HG03103 (cell line): Measurements from ENCODE around the gene TTC23.
A peak's percentile ranks its signal among the peaks of the same experiment; 100 is the strongest.

Experiments
- ATAC-seq: cut with Tn5 transposase; IDR thresholded peaks from one replicate; pipeline ENCODE4 v1.9.1; 2021; ENCODE audit warnings: low read depth; ENCODE audit not compliant: unreplicated experiment

Gene TTC23

DNA sequence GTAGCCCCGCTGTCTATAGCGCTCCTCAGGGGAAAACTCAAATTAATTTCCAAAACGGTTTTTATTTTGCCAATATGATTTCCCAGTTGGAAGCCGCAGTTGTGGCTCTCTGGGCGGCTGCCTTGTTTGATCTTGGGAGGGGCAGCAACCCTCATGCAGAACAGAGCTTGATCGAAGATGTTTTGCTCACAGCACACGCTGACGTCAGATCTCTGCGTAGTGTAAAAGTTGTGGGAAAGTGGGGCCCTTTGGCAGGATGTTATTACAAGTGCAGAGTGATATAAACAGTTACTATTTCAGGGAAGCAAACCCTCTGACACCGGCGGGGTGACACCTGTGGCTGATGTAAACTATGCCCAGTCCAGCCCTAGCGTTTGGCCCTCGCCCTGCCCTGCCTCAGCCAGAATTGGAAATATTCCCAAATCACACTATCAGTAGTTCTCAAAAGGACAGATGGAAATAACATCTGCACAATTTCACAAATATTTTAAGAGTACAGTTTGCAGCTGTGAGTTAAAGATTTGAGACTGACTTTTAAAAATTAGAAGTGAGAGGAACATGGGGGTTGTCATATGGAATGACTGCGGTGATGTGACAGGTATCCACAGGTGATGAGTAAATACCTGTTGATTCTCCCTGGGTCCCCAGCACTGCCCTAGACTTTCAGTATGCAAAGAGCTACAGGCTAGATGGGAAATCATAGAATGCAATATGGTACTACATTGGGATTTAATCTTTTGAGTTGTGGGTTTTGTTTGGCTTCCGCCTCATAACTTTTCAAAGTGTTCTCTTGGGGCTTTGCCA lies 142.8 kb downstream of the TTC23 start:
- ATAC-seq = no peak

DNA sequence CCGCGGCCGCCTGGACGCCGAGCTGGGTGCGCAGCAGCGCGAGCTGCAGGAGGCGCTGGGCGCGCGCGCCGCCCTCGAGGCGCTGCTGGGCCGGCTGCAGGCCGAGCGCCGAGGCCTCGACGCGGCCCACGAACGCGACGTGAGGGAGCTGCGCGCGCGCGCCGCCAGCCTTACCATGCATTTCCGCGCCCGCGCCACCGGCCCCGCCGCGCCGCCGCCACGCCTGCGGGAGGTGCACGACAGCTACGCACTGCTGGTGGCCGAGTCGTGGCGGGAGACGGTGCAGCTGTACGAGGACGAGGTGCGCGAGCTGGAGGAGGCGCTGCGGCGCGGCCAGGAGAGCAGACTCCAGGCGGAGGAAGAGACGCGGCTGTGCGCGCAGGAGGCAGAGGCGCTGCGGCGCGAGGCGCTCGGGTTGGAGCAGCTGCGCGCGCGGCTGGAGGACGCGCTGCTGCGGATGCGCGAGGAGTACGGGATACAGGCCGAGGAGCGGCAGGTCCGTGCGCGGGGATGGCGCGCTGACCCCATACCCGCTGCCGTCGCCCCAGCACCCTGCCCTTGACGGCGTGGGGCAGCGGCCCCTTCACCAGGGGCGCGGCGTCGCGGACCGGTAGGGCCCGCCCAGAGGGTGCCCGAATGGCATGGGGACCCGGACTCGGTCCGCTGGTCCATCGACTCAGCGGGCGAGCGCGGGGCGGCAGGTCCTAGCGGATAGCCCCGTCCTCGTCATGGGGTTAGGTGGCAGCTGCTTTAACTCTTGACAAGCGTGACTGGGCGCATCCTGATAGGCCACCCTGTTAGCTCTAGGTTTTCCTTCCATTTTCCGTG lies 143.7 kb downstream of the TTC23 start:
- peak; percentile 34 for ATAC-seq

GRCh38 chr15:99104788-99105513 lies 144.4 kb downstream of the TTC23 start, which contains the start of gene SYNM:
SYNM (plus strand) TSS chr15:99105080; CDS start chr15:99105200, 120 bp downstream.
- peak; percentile 66 for ATAC-seq

DNA sequence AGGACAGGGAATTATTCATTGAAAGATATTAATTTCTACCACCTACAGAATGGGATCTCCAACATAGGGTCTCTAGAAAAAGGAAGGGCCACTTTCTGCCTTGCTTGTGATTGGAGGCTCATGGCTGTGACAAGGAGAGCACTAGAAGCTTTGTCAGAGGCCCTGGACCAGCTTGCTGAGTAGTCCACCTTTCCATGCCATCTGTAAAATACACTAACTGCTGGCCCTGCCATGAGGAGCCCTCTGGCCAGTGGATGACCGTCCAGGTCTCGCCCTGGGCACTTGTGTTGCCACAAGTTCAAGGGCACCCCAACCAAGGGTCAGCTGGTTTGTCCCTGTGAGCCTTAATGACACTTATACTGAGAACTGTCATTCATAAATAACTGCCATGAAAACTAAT lies 146.1 kb downstream of the TTC23 start:
- ATAC-seq = no peak

- no peak for ATAC-seq
Measured at GRCh38 chr15:99102332-99103235, 146.8 kb downstream of the TTC23 start.

GRCh38 chr15:99101501-99101900 lies 147.9 kb downstream of the TTC23 start:
- no peak for ATAC-seq

GRCh38 chr15:99100245-99101173 lies 148.9 kb downstream of the TTC23 start:
- no peak for ATAC-seq

DNA sequence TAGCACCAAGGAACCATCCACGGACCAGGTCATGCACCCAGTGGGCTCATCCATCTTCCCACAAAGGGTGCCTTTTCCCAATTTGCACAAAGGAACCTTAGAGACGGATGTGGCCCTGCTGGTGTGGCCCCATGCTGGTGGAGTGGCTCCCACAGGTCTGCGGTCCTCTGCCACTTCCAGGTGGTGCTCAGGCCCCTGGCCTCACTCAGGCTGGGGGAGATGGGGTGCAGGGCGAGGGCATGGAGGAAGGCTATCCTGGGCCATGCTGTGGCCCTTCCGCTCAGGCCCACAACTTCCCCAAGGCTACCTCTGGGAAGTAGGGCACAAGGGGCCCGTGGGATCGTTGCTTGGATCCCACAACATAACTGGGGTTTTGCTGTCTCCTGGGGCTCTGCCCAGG lies 149.7 kb downstream of the TTC23 start:
- ATAC-seq = no peak

- ATAC-seq = no peak
Measured at GRCh38 chr15:99098991-99099390, 150.4 kb downstream of the TTC23 start.

DNA sequence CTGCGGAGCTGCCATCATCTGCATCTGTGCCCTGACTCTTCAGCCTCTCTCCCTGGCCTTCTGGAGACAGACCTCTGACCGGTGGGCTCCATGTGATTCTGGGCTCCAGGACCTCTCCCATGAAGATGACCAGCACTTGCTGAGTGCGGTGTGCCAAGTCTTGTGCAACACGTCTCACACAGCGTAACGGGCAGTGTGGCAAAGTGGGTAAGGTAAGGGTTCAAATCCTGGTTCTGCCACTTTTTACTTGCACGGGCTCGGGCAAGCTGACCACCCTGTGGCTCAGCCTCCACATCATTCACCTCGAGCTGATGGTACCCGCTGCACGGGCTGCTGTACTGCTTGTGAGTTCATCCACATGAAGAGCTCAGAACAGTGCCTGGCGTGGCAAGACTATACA lies 151.0 kb downstream of the TTC23 start:
- no peak for ATAC-seq

- no peak for ATAC-seq
Measured at GRCh38 chr15:99097441-99098410, 151.7 kb downstream of the TTC23 start.

DNA sequence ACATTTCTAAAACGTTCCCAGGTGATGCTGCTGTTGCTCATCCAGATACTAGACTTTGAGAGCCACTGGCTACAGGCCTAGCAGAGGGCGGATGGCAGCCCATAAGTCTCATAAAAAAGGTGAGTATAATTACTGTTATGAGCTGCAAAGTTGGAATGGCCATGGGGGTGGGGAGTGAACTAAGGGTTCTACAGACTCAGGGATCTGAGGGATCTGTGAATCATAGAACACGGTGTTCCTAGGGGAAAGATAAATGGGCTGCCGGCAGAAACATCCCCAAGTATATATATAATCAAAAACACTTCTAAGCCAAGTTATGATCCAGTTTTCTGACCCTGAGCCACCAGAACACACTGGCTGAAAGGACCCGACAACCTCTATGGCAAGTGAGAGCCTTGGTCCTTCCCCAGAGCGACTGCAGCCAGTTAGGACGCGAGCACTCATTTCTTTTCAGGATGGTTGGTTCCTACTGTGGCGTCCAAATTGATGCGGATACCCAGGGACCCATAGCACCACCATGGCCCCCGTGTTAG lies 152.4 kb downstream of the TTC23 start:
- ATAC-seq = no peak

GRCh38 chr15:99096173-99096893 lies 153.0 kb downstream of the TTC23 start:
- ATAC-seq = no peak

- ATAC-seq = no peak
Measured at GRCh38 chr15:99095626-99096025, 153.8 kb downstream of the TTC23 start.

DNA sequence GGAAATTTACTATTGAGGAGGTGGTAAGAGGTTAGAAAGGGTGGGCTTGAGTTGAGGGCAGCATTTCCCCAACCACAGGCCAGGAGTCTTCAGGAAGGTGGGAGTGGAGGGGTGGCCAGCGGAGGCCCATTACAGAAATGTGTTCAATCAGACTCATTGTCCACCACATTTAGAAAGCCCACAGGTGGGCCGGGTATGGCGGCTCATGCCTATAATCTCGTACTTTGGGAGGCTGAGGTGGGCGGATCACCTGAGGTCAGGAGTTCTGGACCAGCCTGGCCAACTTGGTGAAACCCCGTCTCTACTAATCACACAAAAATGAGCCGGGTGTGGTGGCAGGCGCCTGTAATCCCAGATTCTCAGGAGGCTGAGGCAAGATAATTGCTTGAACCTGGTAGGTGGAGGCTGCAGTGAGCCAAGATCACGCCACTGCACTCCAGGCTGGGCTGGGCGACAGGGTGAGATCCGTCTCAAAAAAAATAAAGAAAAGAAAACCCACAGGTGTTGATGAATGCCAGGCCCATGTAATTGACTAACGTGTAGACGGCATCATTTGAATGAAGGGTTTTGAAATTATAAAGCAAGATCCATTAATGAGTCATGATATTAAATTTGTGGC lies 156.7 kb downstream of the TTC23 start:
- no peak for ATAC-seq

- no peak for ATAC-seq
Measured at GRCh38 chr15:99090938-99091337, 158.4 kb downstream of the TTC23 start.
